MM.1S (cell line): ENCODE data around the gene L3MBTL3.

Experiments
- CTCF ChIP-seq: fragments of 300-600 bp; sonication (generic); IDR thresholded peaks from 2 replicates; pipeline ENCODE4 v1.5.1; 2016; ENCODE audit warnings: antibody characterized with exemption, low read length, mixed read lengths
- EZH2 ChIP-seq: fragments of 300-600 bp; sonication (generic); optimal IDR thresholded peaks from 2 replicates; pipeline ENCODE3; 2017; ENCODE audit warnings: low read depth, mild to moderate bottlenecking, antibody characterized with exemption, low read length, mixed read lengths

- TF ChIP-seq CTCF (no peak), EZH2 (no peak)
Measured at GRCh38 chr6:130138116-130138908, 119.9 kb downstream of the L3MBTL3 start.
